ENCODE data around the gene SH3BP5L. TPM values are rescaled to one million over a fixed set of nuclear protein-coding genes. Genes with fewer than 3 reads are reported as not detected.

SH3BP5L gene
- total RNA-seq, 2 donors from 2014 or later: 22.6 to 27.4 TPM

DNA sequence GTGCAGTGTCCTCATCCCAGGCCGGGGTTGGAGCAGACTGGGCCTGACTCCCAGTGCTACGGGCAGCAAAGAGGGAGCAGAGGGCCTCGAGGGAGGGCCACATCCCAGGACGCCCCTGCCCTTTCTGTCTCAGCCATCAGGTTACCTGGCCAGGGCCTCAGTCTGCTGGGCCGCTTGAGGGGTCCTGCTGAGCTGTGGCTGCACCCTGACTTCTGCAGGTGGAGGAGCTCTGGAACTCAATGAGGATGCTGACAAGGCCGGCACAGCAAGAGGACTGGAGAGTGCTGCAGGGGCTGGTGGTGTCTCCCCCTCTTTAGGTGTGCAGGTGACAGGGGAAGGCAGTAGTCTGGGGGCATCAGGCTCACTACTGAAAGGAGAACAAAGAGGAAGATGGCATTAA, 29.9 kb upstream of the SH3BP5L start:
- no peak for ATAC-seq (ENCODE audit: insufficient number of reproducible peaks, low FRiP score, low read depth)
- DNase-seq (ENCODE audit: low spot score): no peak
- H3K4me1 ChIP-seq (ENCODE audit: control insufficient read depth in 1 of 2, low read depth in 2 of 2): peaks cover 8 to 24% of the 10 kb centered on the region in 2 donors
- TF ChIP-seq, protein P1, sequence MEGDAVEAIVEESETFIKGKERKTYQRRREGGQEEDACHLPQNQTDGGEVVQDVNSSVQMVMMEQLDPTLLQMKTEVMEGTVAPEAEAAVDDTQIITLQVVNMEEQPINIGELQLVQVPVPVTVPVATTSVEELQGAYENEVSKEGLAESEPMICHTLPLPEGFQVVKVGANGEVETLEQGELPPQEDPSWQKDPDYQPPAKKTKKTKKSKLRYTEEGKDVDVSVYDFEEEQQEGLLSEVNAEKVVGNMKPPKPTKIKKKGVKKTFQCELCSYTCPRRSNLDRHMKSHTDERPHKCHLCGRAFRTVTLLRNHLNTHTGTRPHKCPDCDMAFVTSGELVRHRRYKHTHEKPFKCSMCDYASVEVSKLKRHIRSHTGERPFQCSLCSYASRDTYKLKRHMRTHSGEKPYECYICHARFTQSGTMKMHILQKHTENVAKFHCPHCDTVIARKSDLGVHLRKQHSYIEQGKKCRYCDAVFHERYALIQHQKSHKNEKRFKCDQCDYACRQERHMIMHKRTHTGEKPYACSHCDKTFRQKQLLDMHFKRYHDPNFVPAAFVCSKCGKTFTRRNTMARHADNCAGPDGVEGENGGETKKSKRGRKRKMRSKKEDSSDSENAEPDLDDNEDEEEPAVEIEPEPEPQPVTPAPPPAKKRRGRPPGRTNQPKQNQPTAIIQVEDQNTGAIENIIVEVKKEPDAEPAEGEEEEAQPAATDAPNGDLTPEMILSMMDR (IDR thresholded peaks at IDR 0.05): no peak
- no peaks in the 10 kb centered on the region for H3K9me3 ChIP-seq
- no peaks in the 10 kb centered on the region for H3K27me3 ChIP-seq (replicated peaks; ENCODE audit: insufficient read depth)
- no peaks in the 10 kb centered on the region for H3K36me3 ChIP-seq
- no peak overlapping the region for H3K27ac ChIP-seq
- H3K4me3 ChIP-seq: no peak overlapping the region

DNA sequence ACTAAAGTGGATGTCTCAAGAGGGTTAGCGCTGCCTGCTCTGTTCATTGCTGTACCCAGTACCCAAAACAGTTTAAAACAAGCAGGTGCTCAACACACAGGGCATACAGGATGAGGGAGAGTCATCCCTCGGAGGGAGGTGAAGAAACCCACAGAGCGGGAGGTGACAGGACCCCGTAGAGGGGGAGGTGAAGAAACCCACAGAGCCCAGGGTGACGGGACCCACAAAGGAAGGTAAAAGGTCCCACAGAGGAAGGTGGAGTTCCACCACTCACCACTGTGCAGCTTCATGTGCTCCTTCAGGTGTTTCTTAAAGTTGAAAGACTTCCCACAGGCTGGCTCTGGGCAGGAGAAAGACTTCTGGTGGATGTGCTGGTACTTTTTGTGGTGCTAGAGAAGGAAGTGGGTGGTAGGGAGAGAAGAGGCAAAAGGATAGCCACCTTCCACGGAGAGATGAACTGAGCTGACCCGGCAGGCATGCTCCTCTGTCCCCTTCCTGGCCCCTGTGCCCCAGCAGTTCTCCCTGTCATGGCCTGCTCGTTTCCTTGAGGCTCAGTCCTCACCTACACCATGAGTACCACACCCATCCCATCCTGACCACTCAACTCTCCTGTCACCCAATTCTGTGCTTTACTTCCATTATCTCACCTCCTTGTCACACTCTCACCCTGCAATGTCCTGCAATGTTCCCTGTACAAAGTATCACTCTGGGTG, 28.1 kb upstream of the SH3BP5L start:
- ATAC-seq (ENCODE audit: insufficient number of reproducible peaks, low FRiP score, low read depth) (no peak), DNase-seq (ENCODE audit: low spot score) (no peak)
- TF ChIP-seq, protein P1 (IDR thresholded peaks at IDR 0.05): no peak
- no peak overlapping the region for H3K27ac ChIP-seq
- H3K4me3 ChIP-seq: no peak overlapping the region
- H3K36me3 ChIP-seq: peaks cover 11% of the 10 kb centered on the region
- H3K9me3 ChIP-seq: no peaks in the 10 kb centered on the region
- peaks cover 5 to 17% of the 10 kb centered on the region in 2 donors for H3K4me1 ChIP-seq (ENCODE audit: control insufficient read depth in 1 of 2, low read depth in 2 of 2)
- no peaks in the 10 kb centered on the region for H3K27me3 ChIP-seq (replicated peaks; ENCODE audit: insufficient read depth)

DNA sequence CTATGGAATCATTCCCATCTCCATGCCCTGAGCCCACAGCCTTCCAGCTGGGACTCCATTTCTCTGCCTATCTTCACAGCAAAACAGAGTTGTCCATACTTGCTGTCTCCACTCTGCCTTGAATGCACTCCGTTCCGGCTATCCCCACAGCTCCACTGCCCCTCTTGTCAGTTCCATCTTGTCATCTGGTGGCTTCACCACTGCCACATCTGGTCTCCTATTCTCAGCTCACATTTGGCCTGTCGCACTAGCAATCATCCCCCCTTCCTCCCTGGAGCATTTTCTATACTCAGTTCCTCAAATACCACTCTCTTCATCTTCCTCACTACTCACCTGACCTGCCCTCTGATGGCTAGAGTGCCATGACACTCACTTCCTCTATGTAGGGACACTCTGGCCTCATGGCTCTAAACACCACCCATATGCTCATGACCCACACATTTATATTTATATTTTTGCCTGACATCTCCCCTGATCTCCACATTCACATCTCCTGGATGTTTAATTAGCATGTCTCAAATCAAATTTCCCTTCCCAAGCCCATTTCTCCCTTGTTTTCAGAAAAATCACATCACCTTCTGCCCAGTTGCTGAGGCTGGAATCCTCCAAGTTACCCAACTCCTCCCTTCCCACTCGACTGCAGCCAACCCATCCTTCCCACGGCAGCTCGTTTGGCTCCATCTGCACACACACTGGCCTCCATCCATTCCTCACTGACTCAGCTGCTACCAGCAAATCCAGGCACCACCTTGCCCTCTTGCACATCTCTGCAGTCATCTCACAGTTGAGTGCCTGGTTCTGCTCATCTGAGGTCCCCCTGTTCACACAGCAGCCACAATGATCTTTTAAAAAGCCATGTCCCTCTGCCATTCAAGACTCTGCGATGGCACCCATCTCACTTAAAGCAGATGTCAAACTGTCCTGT, 27.0 kb upstream of the SH3BP5L start:
- no peak for ATAC-seq (ENCODE audit: insufficient number of reproducible peaks, low FRiP score, low read depth)
- TF ChIP-seq, protein P1 (IDR thresholded peaks at IDR 0.05): no peak
- peaks cover 22% of the 10 kb centered on the region for H3K36me3 ChIP-seq
- H3K27me3 ChIP-seq (replicated peaks; ENCODE audit: insufficient read depth): no peaks in the 10 kb centered on the region
- H3K9me3 ChIP-seq: no peaks in the 10 kb centered on the region
- no peak for DNase-seq (ENCODE audit: low spot score)
- no peak overlapping the region for H3K27ac ChIP-seq
- H3K4me1 ChIP-seq (ENCODE audit: control insufficient read depth in 1 of 2, low read depth in 2 of 2): peaks cover 3 to 10% of the 10 kb centered on the region in 2 donors
- no peak overlapping the region for H3K4me3 ChIP-seq

DNA sequence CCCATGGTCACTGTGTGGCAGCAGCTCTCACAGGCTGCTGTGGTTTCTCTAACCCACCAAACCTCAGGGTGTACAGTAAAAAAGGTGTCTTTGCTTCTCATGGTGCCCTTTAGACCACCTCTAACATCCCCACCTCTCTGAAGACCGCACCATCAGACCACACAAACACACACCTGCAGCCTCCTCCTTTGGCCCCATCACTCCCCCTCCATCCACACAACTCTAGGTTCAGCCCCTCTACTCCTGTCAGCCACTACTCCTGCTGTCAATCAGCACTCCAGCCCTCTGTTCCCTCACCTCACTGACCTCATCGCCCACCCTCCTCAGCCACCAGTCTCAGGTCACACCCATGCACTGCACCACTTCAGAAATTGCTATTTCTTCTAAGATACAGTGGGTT, 25.7 kb upstream of the SH3BP5L start:
- TF ChIP-seq, protein P1 (IDR thresholded peaks at IDR 0.05): no peak
- Histone ChIP-seq H3K9me3 (no peaks in the 10 kb centered on the region), H3K4me1 (ENCODE audit: control insufficient read depth in 1 of 2, low read depth in 2 of 2) (no peaks in the 10 kb centered on the region), H3K4me3 (no peak overlapping the region), H3K27ac (no peak overlapping the region), H3K27me3 (replicated peaks; ENCODE audit: insufficient read depth) (no peaks in the 10 kb centered on the region), H3K36me3 (peaks cover 36% of the 10 kb centered on the region)
- DNase-seq (ENCODE audit: low spot score): no peak
- ATAC-seq (ENCODE audit: insufficient number of reproducible peaks, low FRiP score, low read depth): no peak

DNA sequence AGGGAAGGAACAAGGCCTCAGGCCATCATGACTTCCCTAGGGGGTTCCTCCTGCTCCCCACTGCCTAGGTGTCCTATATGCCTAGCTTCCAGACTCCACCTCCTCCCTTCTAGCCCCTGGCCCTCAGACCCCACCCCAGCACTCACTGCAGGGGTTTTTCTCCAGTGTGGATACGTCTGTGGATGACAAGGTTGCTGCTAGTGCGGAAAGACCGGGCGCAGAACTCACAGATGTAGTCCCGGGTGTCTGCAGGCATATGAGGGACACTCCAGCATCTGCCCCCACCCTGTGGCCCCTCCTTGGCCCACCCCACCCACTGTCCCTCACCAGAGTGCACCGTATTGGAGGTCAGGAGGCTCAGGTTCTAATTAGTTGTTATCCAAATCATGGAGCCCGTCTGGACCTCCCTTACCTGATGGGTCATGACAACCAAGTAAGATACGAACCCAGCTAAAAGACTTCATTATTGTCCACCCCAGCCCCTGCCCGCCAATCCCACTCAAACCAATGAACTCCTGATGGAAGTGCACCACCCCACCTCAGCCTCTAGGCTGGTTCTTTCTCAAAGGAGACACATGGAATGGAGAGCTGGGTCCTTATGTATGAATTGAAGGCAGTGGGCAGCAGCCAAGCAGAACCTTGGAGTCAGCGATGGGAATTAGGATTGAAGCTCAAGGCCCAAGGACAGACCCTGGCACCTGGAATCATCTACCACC, 25.0 kb upstream of the SH3BP5L start:
- H3K4me3 ChIP-seq: no peak overlapping the region
- H3K4me1 ChIP-seq (ENCODE audit: control insufficient read depth in 1 of 2, low read depth in 2 of 2): no peaks in the 10 kb centered on the region
- H3K9me3 ChIP-seq: no peaks in the 10 kb centered on the region
- ATAC-seq (ENCODE audit: insufficient number of reproducible peaks, low FRiP score, low read depth): no peak
- H3K36me3 ChIP-seq: peaks cover 43% of the 10 kb centered on the region
- TF ChIP-seq, protein P1 (IDR thresholded peaks at IDR 0.05): no peak
- no peak for DNase-seq (ENCODE audit: low spot score)
- no peaks in the 10 kb centered on the region for H3K27me3 ChIP-seq (replicated peaks; ENCODE audit: insufficient read depth)
- H3K27ac ChIP-seq: no peak overlapping the region

Data from thoracic aorta (tissue), 2 donors.